Measurements from ENCODE around the gene SLC37A1. TPM values are rescaled to one million over a fixed set of nuclear protein-coding genes. Genes with fewer than 3 reads are reported as not detected.

SLC37A1 gene
- total and polyA plus RNA-seq, 2 of the 13 experiments (the other 11 are each of a cell fraction or from before 2014, with no cell fraction given), result 0.22 to 0.40 TPM

GRCh38 chr21:42561762-42562650 lies 48.4 kb downstream of the SLC37A1 start (continued):
- TF ChIP-seq ZNF407 (CRISPR knock-in tag; IDR thresholded peaks at IDR 0.05; ENCODE audit: not compliant biosample characterization) (no peak), ZNF549 (CRISPR knock-in tag; IDR thresholded peaks at IDR 0.05) (no peak), UBTF (CRISPR knock-in tag; IDR thresholded peaks at IDR 0.05) (no peak), ZNF572 (CRISPR knock-in tag; IDR thresholded peaks at IDR 0.05) (no peak), ATF7 (IDR thresholded peaks at IDR 0.05) (no peak), ATF7 (CRISPR knock-in tag; IDR thresholded peaks at IDR 0.05) (no peak), GABPA (IDR thresholded peaks at IDR 0.05; ENCODE audit: low read depth, low read length) (no peak), GABPA (CRISPR knock-in tag; IDR thresholded peaks at IDR 0.05; ENCODE audit: low read depth) (peak; percentile 52; the same call in 1 of the 2 replicates), ZNF180 (CRISPR knock-in tag; IDR thresholded peaks at IDR 0.05; ENCODE audit: borderline replicate concordance, low read depth) (no peak), MEF2D (CRISPR knock-in tag; IDR thresholded peaks at IDR 0.05) (0 out of 2 replicates have a peak, but pooled peaks have one; percentile 16), POLR2A (IDR thresholded peaks at IDR 0.05; ENCODE audit: insufficient read depth in 1 of 2, low read depth in 2 of 2, low read length in 2 of 2) (no peak)

Measured in HepG2 (cell line).